ENCODE data around the gene LTB4R2.

Gene LTB4R2

DNA sequence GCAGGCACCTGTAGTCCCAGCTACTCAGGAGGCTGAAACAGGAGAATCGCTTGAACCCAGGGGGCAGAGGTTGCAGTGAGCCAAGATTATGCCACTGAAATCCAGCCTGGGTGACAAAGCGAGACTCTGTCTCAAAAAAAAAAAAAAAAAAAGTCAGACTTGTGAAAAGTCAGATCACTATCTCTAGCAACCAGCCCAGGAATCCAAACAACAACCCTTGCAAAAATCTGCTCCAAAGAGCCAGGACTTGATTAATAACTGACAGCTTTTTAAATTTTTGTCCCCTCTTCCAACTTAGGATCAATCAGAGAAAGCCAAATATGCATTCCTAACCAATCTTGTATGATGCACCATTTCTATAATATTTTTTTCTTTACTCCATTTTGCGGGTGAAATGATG lies 50.3 kb downstream of the LTB4R2 start:
- TF ChIP-seq, protein P1, sequence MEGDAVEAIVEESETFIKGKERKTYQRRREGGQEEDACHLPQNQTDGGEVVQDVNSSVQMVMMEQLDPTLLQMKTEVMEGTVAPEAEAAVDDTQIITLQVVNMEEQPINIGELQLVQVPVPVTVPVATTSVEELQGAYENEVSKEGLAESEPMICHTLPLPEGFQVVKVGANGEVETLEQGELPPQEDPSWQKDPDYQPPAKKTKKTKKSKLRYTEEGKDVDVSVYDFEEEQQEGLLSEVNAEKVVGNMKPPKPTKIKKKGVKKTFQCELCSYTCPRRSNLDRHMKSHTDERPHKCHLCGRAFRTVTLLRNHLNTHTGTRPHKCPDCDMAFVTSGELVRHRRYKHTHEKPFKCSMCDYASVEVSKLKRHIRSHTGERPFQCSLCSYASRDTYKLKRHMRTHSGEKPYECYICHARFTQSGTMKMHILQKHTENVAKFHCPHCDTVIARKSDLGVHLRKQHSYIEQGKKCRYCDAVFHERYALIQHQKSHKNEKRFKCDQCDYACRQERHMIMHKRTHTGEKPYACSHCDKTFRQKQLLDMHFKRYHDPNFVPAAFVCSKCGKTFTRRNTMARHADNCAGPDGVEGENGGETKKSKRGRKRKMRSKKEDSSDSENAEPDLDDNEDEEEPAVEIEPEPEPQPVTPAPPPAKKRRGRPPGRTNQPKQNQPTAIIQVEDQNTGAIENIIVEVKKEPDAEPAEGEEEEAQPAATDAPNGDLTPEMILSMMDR (IDR thresholded peaks at IDR 0.05; ENCODE audit: low read length), result no peak
- TF ChIP-seq EZH2 (IDR thresholded peaks at IDR 0.05; ENCODE audit: borderline replicate concordance, low read length), result no peak

DNA sequence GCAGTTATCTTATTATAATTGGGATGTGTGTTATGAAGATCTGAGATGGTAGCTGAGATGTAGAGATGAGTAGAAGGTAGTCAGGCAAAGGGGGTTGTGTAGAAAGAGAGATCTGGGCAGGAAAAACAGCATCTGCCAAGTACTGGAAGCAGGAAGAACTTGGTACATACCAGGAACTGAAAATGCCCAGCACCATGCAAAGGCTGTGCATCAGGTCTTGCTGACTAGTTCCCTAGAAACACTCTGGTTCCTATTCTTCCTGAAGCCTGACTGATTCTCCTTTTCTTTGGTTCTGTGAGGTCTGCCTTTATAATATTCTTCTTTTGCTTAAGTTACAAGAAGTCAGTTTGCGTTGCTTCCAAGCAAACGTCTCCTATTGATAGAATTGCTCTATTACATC lies 51.4 kb downstream of the LTB4R2 start:
- H4K20me1 ChIP-seq (ENCODE audit: insufficient read depth, low read length), result no peaks in the 10 kb centered on the region
- no peaks in the 10 kb centered on the region for H3K27me3 ChIP-seq (ENCODE audit: insufficient read depth, low read length)
- no peak overlapping the region for H3K4me3 ChIP-seq (ENCODE audit: low read depth, low read length, poor library complexity, severe bottlenecking)
- H3K27ac ChIP-seq (ENCODE audit: low read depth, low read length, poor library complexity, severe bottlenecking), result no peak overlapping the region
- H3K36me3 ChIP-seq (ENCODE audit: insufficient read depth, low read length), result no peaks in the 10 kb centered on the region
- H3K4me1 ChIP-seq (ENCODE audit: insufficient read depth, low read length, severe bottlenecking), result peaks cover 13% of the 10 kb centered on the region
- no peaks in the 10 kb centered on the region for H3K79me2 ChIP-seq (ENCODE audit: insufficient read depth, low read length)
- H3K9ac ChIP-seq (ENCODE audit: low read length), result no peak overlapping the region
- H3K9me3 ChIP-seq (ENCODE audit: low read length), result no peaks in the 10 kb centered on the region
- no peak overlapping the region for H3K4me2 ChIP-seq (ENCODE audit: low read length)
- H3F3A ChIP-seq (ENCODE audit: insufficient read depth, low read length), result no peaks in the 10 kb centered on the region
- no peak for TF ChIP-seq EZH2 (IDR thresholded peaks at IDR 0.05; ENCODE audit: borderline replicate concordance, low read length)
- TF ChIP-seq, protein P1 (IDR thresholded peaks at IDR 0.05; ENCODE audit: low read length), result no peak
- no peaks in the 10 kb centered on the region for H3K9me2 ChIP-seq (ENCODE audit: low read depth, low read length)
- no peak overlapping the region for H2AFZ ChIP-seq (ENCODE audit: low read length)

More for the DNA sequence above, 50.3 kb downstream of the LTB4R2 start:
- Histone ChIP-seq H3K9ac (ENCODE audit: low read length) (no peak overlapping the region), H3K36me3 (ENCODE audit: insufficient read depth, low read length) (no peaks in the 10 kb centered on the region), H3K79me2 (ENCODE audit: insufficient read depth, low read length) (no peaks in the 10 kb centered on the region), H3K27me3 (ENCODE audit: insufficient read depth, low read length) (no peaks in the 10 kb centered on the region), H3K4me3 (ENCODE audit: low read depth, low read length, poor library complexity, severe bottlenecking) (no peak overlapping the region), H3K4me2 (ENCODE audit: low read length) (no peak overlapping the region), H3K9me2 (ENCODE audit: low read depth, low read length) (no peaks in the 10 kb centered on the region), H2AFZ (ENCODE audit: low read length) (no peak overlapping the region), H4K20me1 (ENCODE audit: insufficient read depth, low read length) (no peaks in the 10 kb centered on the region), H3K9me3 (ENCODE audit: low read length) (no peaks in the 10 kb centered on the region), H3K27ac (ENCODE audit: low read depth, low read length, poor library complexity, severe bottlenecking) (no peak overlapping the region), H3K4me1 (ENCODE audit: insufficient read depth, low read length, severe bottlenecking) (peaks cover 4% of the 10 kb centered on the region), H3F3A (ENCODE audit: insufficient read depth, low read length) (no peaks in the 10 kb centered on the region)

Data from OCI-LY1 (cell line).